Raji (cell line): Measurements from ENCODE around the gene FADS2.

ENCODE experiments used
- POLR2A ChIP-seq: IDR thresholded peaks from 2 replicates; pipeline ENCODE4 v1.6.1; 2011; ENCODE audit warnings: low read depth, low read length, control low read depth; ENCODE audit not compliant: insufficient read depth

The FADS2 gene

GRCh38 chr11:61811831-61812230 is 16.3 kb upstream of the FADS2 start:
- TF ChIP-seq POLR2A = no peak

- TF ChIP-seq POLR2A = no peak
Observed at GRCh38 chr11:61812736-61813411, 15.2 kb upstream of the FADS2 start.

GRCh38 chr11:61814247-61814957 is 13.7 kb upstream of the FADS2 start:
- no peak for TF ChIP-seq POLR2A

GRCh38 chr11:61814958-61815789 is 12.9 kb upstream of the FADS2 start:
- TF ChIP-seq POLR2A = 0 out of 2 replicates have a peak, but pooled peaks have one; percentile 1

- TF ChIP-seq POLR2A = no peak; the same call in 1 of the 2 replicates
Observed at GRCh38 chr11:61815790-61816735, 12.0 kb upstream of the FADS2 start.

- no peak for TF ChIP-seq POLR2A
Observed at GRCh38 chr11:61816736-61817455, 11.2 kb upstream of the FADS2 start, which contains the start of gene FADS1. Gene FADS1 (minus strand): TSS chr11:61817003. CDS start chr11:61816929, 74 bp downstream.

- TF ChIP-seq POLR2A = no peak
Observed at GRCh38 chr11:61817471-61818202, 10.5 kb upstream of the FADS2 start.

- TF ChIP-seq POLR2A = no peak
Observed at GRCh38 chr11:61820174-61820573, 7.9 kb upstream of the FADS2 start.

- no peak for TF ChIP-seq POLR2A
Observed at GRCh38 chr11:61826930-61827570, 1.1 kb upstream of the FADS2 start.

GRCh38 chr11:61828379-61828628 is 204 bp downstream of the FADS2 start:
- TF ChIP-seq POLR2A = no peak

- TF ChIP-seq POLR2A = no peak
Observed at GRCh38 chr11:61828629-61829407, 718 bp downstream of the FADS2 start.

GRCh38 chr11:61829806-61830205 is 1.7 kb downstream of the FADS2 start:
- no peak for TF ChIP-seq POLR2A
